ENCODE results near the gene C2orf49. TPM values are rescaled to one million over a fixed set of nuclear protein-coding genes. Genes with fewer than 3 reads are reported as not detected.

Gene C2orf49
- total and polyA plus RNA-seq, 2 of the 8 experiments (the other 6 are each of a cell fraction or from before 2014, with no cell fraction given), result 5.6 to 19.9 TPM

DNA sequence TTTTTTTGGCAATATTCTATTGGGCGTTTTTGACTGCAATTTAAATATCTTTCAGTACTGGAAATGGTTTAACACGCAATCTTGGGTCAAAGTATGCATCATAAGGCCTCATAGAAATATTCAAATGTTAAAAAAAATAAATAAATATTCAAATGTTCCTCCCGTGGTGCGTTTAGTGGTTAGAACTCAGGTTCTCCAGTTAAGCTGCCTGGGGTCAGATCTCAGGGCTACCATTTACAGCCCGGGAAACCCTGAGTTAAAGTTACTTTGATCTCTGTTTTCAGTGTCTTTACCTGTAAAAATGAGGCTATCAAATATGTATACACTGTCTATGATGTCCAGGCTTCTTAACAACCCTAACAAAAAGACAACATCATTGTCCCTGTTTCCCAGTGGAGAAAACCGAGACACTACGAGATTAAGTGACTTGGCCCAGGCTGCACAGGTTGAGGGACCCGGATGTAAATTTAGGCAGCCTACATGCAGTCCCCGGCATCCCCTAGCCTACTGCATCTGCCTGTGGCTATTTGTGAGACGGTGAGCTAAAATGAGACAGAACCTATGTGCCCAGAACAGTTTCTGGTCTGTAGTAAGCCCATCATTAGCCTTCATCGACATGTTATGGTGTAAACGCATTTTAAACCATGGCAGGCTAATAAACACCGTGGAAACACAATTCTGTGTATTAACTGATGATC, 59.8 kb downstream of the C2orf49 start:
- Histone ChIP-seq H4K20me1 (replicated peaks in 1 of 2; ENCODE audit: control insufficient read depth in 1 of 2, insufficient read depth in 2 of 2, low read length in 2 of 2) (peaks cover 0 to 1% of the 10 kb centered on the region in 2 experiments), H3K4me2 (ENCODE audit: insufficient read depth in 1 of 2, low read depth in 2 of 2, low read length in 2 of 2) (peak overlapping the region in 1 of 2 experiments; percentile 54; a peak in 1 of 4 replicates), H3K56ac (replicated peaks; ENCODE audit: insufficient read length, low read depth, low read length) (no peak overlapping the region), H4K91ac (replicated peaks; ENCODE audit: insufficient read length, low read length) (no peak overlapping the region), H3K23me2 (ENCODE audit: low read depth, low read length) (peaks cover 4% of the 10 kb centered on the region; the same call in 1 of the 2 replicates), H4K5ac (ENCODE audit: insufficient read length, low read depth, low read length) (no peak overlapping the region), H2BK120ac (replicated peaks; ENCODE audit: low read depth, low read length) (no peak overlapping the region), H2BK5ac (ENCODE audit: low read depth, low read length) (no peak overlapping the region), H4K8ac (ENCODE audit: extremely low read depth, insufficient read depth, low read length) (no peak overlapping the region), H3K23ac (ENCODE audit: insufficient read length) (no peak overlapping the region), H3K14ac (ENCODE audit: insufficient read length) (no peak overlapping the region), H3K4me1 (replicated peaks in 1 of 4; ENCODE audit: control insufficient read depth in 3 of 4, insufficient read depth in 4 of 4, low read length in 3 of 4) (peaks cover 0 to 5% (median 2%) of the 10 kb centered on the region in 4 experiments; a peak in 5 of 7 replicates), H3K9ac (replicated peaks in 1 of 4; ENCODE audit: extremely low read depth in 1 of 4, low read depth in 3 of 4, low read length in 3 of 4) (0 out of 7 replicates have a peak overlapping the region, but pooled peaks of 1 of the 4 experiments have one; percentile 39), H2AK5ac (ENCODE audit: low read depth, low read length) (no peak overlapping the region), H3K79me2 (ENCODE audit: control insufficient read depth in 1 of 2, insufficient read depth in 2 of 2, low read length in 2 of 2) (peaks cover 0 to 57% of the 10 kb centered on the region in 2 experiments; a peak in 2 of 4 replicates), H2BK12ac (ENCODE audit: low read depth, low read length) (no peak overlapping the region), H2BK20ac (ENCODE audit: low read length) (no peak overlapping the region), H2AFZ (ENCODE audit: low read length) (no peak overlapping the region), H3K4me3 (ENCODE audit: extremely low read depth in 1 of 4, insufficient read depth in 2 of 4, low read depth in 3 of 4, low read length in 4 of 4) (peak overlapping the region in 1 of 4 experiments; percentile 96; a peak in 2 of 8 replicates), H3K79me1 (ENCODE audit: low read depth, low read length) (peaks cover 8% of the 10 kb centered on the region), H3K4ac (replicated peaks; ENCODE audit: insufficient read length, low read depth, low read length) (no peak overlapping the region), H3K9me3 (ENCODE audit: insufficient read depth in 2 of 2, low read depth in 1 of 2, low read length in 1 of 2) (peaks cover 5 to 6% of the 10 kb centered on the region in 2 experiments; a peak in 1 of 4 replicates), H3K27me3 (replicated peaks in 1 of 4; ENCODE audit: control insufficient read depth in 3 of 4, extremely low read depth in 1 of 4, insufficient read depth in 3 of 4, low read length in 3 of 4) (peaks cover 7 to 17% (median 13%) of the 10 kb centered on the region in 4 experiments), H3K18ac (ENCODE audit: extremely low read depth, low read length) (no peak overlapping the region), H3K36me3 (ENCODE audit: control insufficient read depth in 2 of 4, insufficient read depth in 4 of 4, low read length in 3 of 4) (no peaks in the 10 kb centered on the region; a peak in 1 of 8 replicates), H2BK15ac (ENCODE audit: low read length) (no peak overlapping the region), H3K27ac (ENCODE audit: low read depth, low read length) (no peak overlapping the region)
- DNase-seq (ENCODE audit: low read depth in 1 of 2, low spot score in 2 of 2), result no peak
- FAIRE-seq, result no peak
- ChIA-PET POLR2A (ENCODE audit: partially characterized antibody) (interaction anchor here (0.7 to 2.8 kb wide), 6 partner anchors 10 to 120 kb away, joined by 3 to 32 read pairs (median 8); no protein-coding TSS in a partner anchor), CTCF (ENCODE audit: partially characterized antibody) (interaction anchor here (1.6 to 3.6 kb wide), 2 partner anchors 17 to 123 kb away, joined by 6 to 19 read pairs; no protein-coding TSS in a partner anchor)
- TF ChIP-seq POLR2AphosphoS5 (IDR thresholded peaks at IDR 0.05; ENCODE audit: low read depth, low read length) (peak; percentile 62), POLR2A (IDR thresholded peaks at IDR 0.05; ENCODE audit: control extremely low read depth in 1 of 2, low read depth in 2 of 2, low read length in 2 of 2) (peak in 1 of 2 experiments; percentile 55; a peak in 1 of 3 replicates), EZH2 (IDR thresholded peaks at IDR 0.05; ENCODE audit: low read depth, low read length, severe bottlenecking) (no peak)
- WGBS, 2 experiments (ENCODE audit: extremely low coverage in 1 of 2, insufficient coverage in 1 of 2, insufficient read length in 1 of 2, insufficient replicate concordance in 2 of 2, low coverage in 1 of 2, low lambda C conversion rate in 2 of 2, missing lambda C conversion rate in 1 of 2), result 84% methylated on average over 13 of the region's 13 CpGs; no CpG with 5 or more reads in 1 of the 2 experiments

Data from H1 (cell line).